ENCODE data around the gene PRKCZ. TPM values are rescaled to one million over a fixed set of nuclear protein-coding genes. Genes with fewer than 3 reads are reported as not detected.

PRKCZ gene
- polyA plus RNA-seq, result 10 to 100 TPM in 1 of 3 donors, 1 to 10 TPM in 2; 7.5 to 14.0 (median 9.4) TPM

GRCh38 chr1:2049718-2050431, at the start of gene PRKCZ:
TSS of gene PRKCZ (plus strand) at chr1:2050411. CDS start at chr1:2050631, 220 bp downstream.
- H3K27me3 Mint-ChIP-seq (ENCODE audit: low read depth in 3 of 3), result peaks cover 0 to 10% (median 7%) of the 10 kb centered on the region in 3 donors
- no peaks in the 10 kb centered on the region for H3K36me3 Mint-ChIP-seq
- H3K4me1 Mint-ChIP-seq, result peaks cover 18 to 24% of the 10 kb centered on the region in 2 donors
- peak within 1 kb of the TSS in 4 of 6 donors; percentile 35 to 77 (median 75) for H3K27ac Mint-ChIP-seq
- H3K4me3 Mint-ChIP-seq, result peak within 1 kb of the TSS; percentile 83 to 87 (median 85)
- no peaks in the 10 kb centered on the region for H3K9me3 Mint-ChIP-seq
- DNase-seq, result peak; percentile 93 to 94 (median 94)

- Mint-ChIP-seq H3K4me1 (no peaks in the 10 kb centered on the region), H3K27me3 (ENCODE audit: low read depth in 3 of 3) (peaks cover 0 to 21% (median 19%) of the 10 kb centered on the region in 3 donors), H3K9me3 (peaks cover 0 to 1% (median 0%) of the 10 kb centered on the region in 6 donors), H3K36me3 (no peaks in the 10 kb centered on the region), H3K4me3 (no peak overlapping the region), H3K27ac (no peak overlapping the region)
- DNase-seq, result no peak
Observed at GRCh38 chr1:2000432-2000831, 49.8 kb upstream of the PRKCZ start.

DNA sequence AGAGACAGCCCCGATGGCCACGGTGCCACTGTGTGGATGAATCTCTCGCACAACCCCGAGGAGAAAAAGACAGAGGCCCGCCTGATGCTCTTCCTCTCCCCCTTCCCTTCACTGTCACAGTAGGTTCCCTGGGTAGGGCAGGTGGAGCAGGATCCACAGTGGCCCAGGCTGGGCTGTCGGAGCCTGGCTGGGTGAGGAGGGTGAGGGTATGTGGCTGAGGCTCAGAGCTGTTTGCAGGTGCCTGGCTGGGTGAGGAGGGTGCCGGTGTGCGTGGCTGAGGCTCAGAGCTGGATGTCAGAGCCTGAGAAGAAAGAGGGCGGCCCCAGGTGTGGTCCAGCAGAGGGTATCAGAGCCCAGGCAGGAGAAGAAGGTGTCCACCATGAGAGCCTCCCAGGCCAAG, 49.4 kb upstream of the PRKCZ start:
- Mint-ChIP-seq H3K9me3 (peaks cover 0 to 1% (median 0%) of the 10 kb centered on the region in 6 donors), H3K4me1 (no peaks in the 10 kb centered on the region), H3K27me3 (ENCODE audit: low read depth in 3 of 3) (peaks cover 0 to 21% (median 20%) of the 10 kb centered on the region in 3 donors), H3K4me3 (no peak overlapping the region), H3K36me3 (no peaks in the 10 kb centered on the region), H3K27ac (no peak overlapping the region)
- DNase-seq, result no peak

GRCh38 chr1:2001773-2002411, 48.3 kb upstream of the PRKCZ start:
- Mint-ChIP-seq H3K36me3 (no peaks in the 10 kb centered on the region), H3K4me1 (no peaks in the 10 kb centered on the region), H3K4me3 (no peak overlapping the region), H3K9me3 (peaks cover 0 to 1% (median 0%) of the 10 kb centered on the region in 6 donors), H3K27ac (no peak overlapping the region), H3K27me3 (ENCODE audit: low read depth in 3 of 3) (peaks cover 0 to 20% (median 16%) of the 10 kb centered on the region in 3 donors)
- no peak for DNase-seq

GRCh38 chr1:2003541-2004131, 46.6 kb upstream of the PRKCZ start, which contains the start of gene CFAP74:
TSS of gene CFAP74 (minus strand) at chr1:2003786. CDS start at chr1:1990956, 12,830 bp downstream.
- H3K4me1 Mint-ChIP-seq, result no peaks in the 10 kb centered on the region
- DNase-seq, result no peak
- no peak within 1 kb of the TSS for H3K27ac Mint-ChIP-seq
- peaks cover 0 to 16% (median 15%) of the 10 kb centered on the region in 3 donors for H3K27me3 Mint-ChIP-seq (ENCODE audit: low read depth in 3 of 3)
- H3K4me3 Mint-ChIP-seq, result no peak within 1 kb of the TSS
- H3K36me3 Mint-ChIP-seq, result no peaks in the 10 kb centered on the region
- H3K9me3 Mint-ChIP-seq, result no peaks in the 10 kb centered on the region

- H3K4me1 Mint-ChIP-seq, result no peaks in the 10 kb centered on the region
- no peak overlapping the region for H3K27ac Mint-ChIP-seq
- H3K9me3 Mint-ChIP-seq, result no peaks in the 10 kb centered on the region
- no peak for DNase-seq
- H3K36me3 Mint-ChIP-seq, result no peaks in the 10 kb centered on the region
- no peak overlapping the region for H3K4me3 Mint-ChIP-seq
- peaks cover 0 to 17% (median 16%) of the 10 kb centered on the region in 3 donors for H3K27me3 Mint-ChIP-seq (ENCODE audit: low read depth in 3 of 3)
Observed at GRCh38 chr1:2004856-2005255, 45.4 kb upstream of the PRKCZ start.

- H3K36me3 Mint-ChIP-seq, result no peaks in the 10 kb centered on the region
- no peak for DNase-seq
- no peaks in the 10 kb centered on the region for H3K9me3 Mint-ChIP-seq
- peaks cover 5 to 7% (median 6%) of the 10 kb centered on the region in 3 donors for H3K27me3 Mint-ChIP-seq (ENCODE audit: low read depth in 3 of 3)
- H3K27ac Mint-ChIP-seq, result no peak overlapping the region
- no peak overlapping the region for H3K4me3 Mint-ChIP-seq
- H3K4me1 Mint-ChIP-seq, result no peaks in the 10 kb centered on the region
Observed at GRCh38 chr1:2009101-2010053, 40.8 kb upstream of the PRKCZ start.

GRCh38 chr1:2014181-2014580, 36.0 kb upstream of the PRKCZ start:
- peaks cover 0 to 2% (median 0%) of the 10 kb centered on the region in 6 donors for H3K9me3 Mint-ChIP-seq
- H3K27me3 Mint-ChIP-seq (ENCODE audit: low read depth in 3 of 3), result peaks cover 5 to 17% (median 11%) of the 10 kb centered on the region in 3 donors
- H3K4me3 Mint-ChIP-seq, result no peak overlapping the region
- H3K27ac Mint-ChIP-seq, result no peak overlapping the region
- peaks cover 6 to 8% of the 10 kb centered on the region in 2 donors for H3K4me1 Mint-ChIP-seq
- H3K36me3 Mint-ChIP-seq, result no peaks in the 10 kb centered on the region
- DNase-seq, result no peak

DNA sequence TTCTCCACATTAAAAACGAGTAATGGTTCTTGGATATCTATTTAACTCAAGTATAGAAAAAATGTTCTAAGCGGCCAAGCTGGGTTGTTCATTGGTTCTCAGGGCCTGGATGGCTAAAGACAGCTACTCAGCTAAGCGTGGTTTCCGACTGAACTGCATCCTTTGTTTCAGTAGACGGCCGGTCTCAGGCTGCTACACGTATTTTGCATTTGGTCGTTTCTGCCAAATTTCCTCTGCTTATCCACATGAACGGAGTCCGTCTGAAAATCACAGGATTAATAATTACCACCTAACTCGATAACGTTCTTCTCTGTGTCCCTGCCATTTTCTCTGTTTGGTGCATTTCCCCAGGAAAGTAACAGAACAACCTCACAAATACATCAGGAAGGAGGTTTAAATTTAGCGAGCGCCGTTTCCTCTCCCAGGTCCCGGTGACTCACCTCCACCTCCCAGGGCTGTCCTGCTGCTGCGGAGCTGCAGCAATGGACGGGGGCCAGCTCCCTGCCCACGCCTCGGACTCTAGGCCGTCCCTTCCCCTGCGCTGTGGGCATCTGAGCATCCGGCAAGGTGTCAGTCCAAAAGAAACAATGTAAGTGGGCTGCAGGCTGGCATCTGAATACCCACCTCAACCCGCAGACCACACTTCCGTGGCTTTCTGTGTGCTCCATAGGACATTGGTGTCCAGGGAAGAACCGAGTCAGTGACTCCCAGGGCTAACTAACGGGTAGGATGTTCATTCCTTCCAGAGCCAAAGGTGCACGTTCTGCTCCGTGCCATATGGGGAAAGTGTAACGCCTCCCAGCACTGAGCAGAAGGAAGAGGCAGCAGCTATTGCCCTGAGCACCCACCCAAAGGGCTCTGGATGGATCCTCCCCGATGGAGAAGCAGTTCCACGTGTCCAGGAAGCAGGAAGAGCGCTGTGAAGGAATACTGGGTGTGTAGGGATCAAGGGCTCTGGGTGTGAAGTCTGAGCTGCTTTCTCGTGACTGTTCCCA, 35.2 kb upstream of the PRKCZ start:
- no peak for DNase-seq
- H3K27ac Mint-ChIP-seq, result no peak overlapping the region
- H3K4me3 Mint-ChIP-seq, result no peak overlapping the region
- peaks cover 6 to 8% of the 10 kb centered on the region in 2 donors for H3K4me1 Mint-ChIP-seq
- peaks cover 0 to 2% (median 0%) of the 10 kb centered on the region in 6 donors for H3K9me3 Mint-ChIP-seq
- peaks cover 6 to 18% (median 12%) of the 10 kb centered on the region in 3 donors for H3K27me3 Mint-ChIP-seq (ENCODE audit: low read depth in 3 of 3)
- no peaks in the 10 kb centered on the region for H3K36me3 Mint-ChIP-seq

GRCh38 chr1:2016123-2016522, 34.1 kb upstream of the PRKCZ start:
- Mint-ChIP-seq H3K4me3 (no peak overlapping the region), H3K36me3 (no peaks in the 10 kb centered on the region), H3K27ac (no peak overlapping the region), H3K9me3 (peaks cover 0 to 2% (median 0%) of the 10 kb centered on the region in 6 donors), H3K27me3 (ENCODE audit: low read depth in 3 of 3) (peaks cover 13 to 20% (median 14%) of the 10 kb centered on the region in 3 donors), H3K4me1 (peaks cover 6 to 8% of the 10 kb centered on the region in 2 donors)
- no peak for DNase-seq

- Mint-ChIP-seq H3K4me1 (peaks cover 6 to 8% of the 10 kb centered on the region in 2 donors), H3K9me3 (peaks cover 0 to 2% (median 0%) of the 10 kb centered on the region in 6 donors), H3K27ac (no peak overlapping the region), H3K4me3 (peak overlapping the region; percentile 37 to 85 (median 79)), H3K27me3 (ENCODE audit: low read depth in 3 of 3) (peaks cover 14 to 20% (median 17%) of the 10 kb centered on the region in 3 donors), H3K36me3 (no peaks in the 10 kb centered on the region)
- no peak for DNase-seq
Observed at GRCh38 chr1:2018217-2019171, 31.7 kb upstream of the PRKCZ start.

All from immature natural killer cell (primary cell).